AG04449 (cell line): ENCODE results near the gene CAPN11.

Experiments
- CTCF ChIA-PET: fragments of 350-600 bp; formaldehyde crosslinking; extraction: SDS; loops from one replicate; lab custom pipeline; 2021; ENCODE audit warnings: antibody characterized with exemption; lab: Yijun Ruan, JAX
- POLR2A ChIA-PET: fragments of 400-600, 350-600 bp; formaldehyde crosslinking; extraction: SDS; loops from one replicate; lab custom pipeline; 2020; ENCODE audit warnings: antibody characterized with exemption, inconsistent platforms; lab: Yijun Ruan, JAX
- DNase-seq: peaks from one replicate; pipeline ENCODE4 v3.0.0-alpha.2; 2010; ENCODE audit warnings: low read depth, low spot score
- H3K4me3 ChIP-seq: 2 replicates; pipeline ENCODE4 v1.5.1; 2011; ENCODE audit warnings: low read depth, mild to moderate bottlenecking, control low read depth, low read length
- TF ChIP-seq, protein P1 (sequence below): IDR thresholded peaks from one replicate; pipeline ENCODE4 v1.5.1; 2011; ENCODE audit warnings: mild to moderate bottlenecking, moderate library complexity, low read length, control low read depth, inconsistent platforms; ENCODE audit not compliant: insufficient read depth; ENCODE audit errors: missing control alignments

The CAPN11 gene

GRCh38 chr6:44148306-44148705 is 10.3 kb upstream of the CAPN11 start:
- TF ChIP-seq, protein P1, sequence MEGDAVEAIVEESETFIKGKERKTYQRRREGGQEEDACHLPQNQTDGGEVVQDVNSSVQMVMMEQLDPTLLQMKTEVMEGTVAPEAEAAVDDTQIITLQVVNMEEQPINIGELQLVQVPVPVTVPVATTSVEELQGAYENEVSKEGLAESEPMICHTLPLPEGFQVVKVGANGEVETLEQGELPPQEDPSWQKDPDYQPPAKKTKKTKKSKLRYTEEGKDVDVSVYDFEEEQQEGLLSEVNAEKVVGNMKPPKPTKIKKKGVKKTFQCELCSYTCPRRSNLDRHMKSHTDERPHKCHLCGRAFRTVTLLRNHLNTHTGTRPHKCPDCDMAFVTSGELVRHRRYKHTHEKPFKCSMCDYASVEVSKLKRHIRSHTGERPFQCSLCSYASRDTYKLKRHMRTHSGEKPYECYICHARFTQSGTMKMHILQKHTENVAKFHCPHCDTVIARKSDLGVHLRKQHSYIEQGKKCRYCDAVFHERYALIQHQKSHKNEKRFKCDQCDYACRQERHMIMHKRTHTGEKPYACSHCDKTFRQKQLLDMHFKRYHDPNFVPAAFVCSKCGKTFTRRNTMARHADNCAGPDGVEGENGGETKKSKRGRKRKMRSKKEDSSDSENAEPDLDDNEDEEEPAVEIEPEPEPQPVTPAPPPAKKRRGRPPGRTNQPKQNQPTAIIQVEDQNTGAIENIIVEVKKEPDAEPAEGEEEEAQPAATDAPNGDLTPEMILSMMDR, result no peak
- no peak overlapping the region for H3K4me3 ChIP-seq
- POLR2A ChIA-PET, result interaction anchor here (1.0 kb wide), 1 partner anchor 602 kb away, joined by 3 read pairs; no protein-coding TSS in a partner anchor
- DNase-seq, result no peak
- CTCF ChIA-PET, result interaction anchor here (0.6 to 3.6 kb wide), 6 partner anchors 10 to 51 kb away, joined by 3 to 83 read pairs (median 4); no protein-coding TSS in a partner anchor

GRCh38 chr6:44149369-44150012 is 9.1 kb upstream of the CAPN11 start:
- POLR2A ChIA-PET, result no interaction called here
- TF ChIP-seq, protein P1, result no peak
- no peak overlapping the region for H3K4me3 ChIP-seq
- DNase-seq, result no peak
- CTCF ChIA-PET, result interaction anchor here (0.7 to 3.6 kb wide), 12 partner anchors 12 to 107 kb away, joined by 3 to 83 read pairs (median 4); no protein-coding TSS in a partner anchor

GRCh38 chr6:44150317-44150917 is 8.2 kb upstream of the CAPN11 start:
- POLR2A ChIA-PET, result no interaction called here
- H3K4me3 ChIP-seq, result no peak overlapping the region
- no peak for DNase-seq
- CTCF ChIA-PET, result interaction anchor here (0.8 to 3.6 kb wide), 15 partner anchors 10 to 188 kb away, joined by 3 to 83 read pairs (median 6); no protein-coding TSS in a partner anchor
- TF ChIP-seq, protein P1, result no peak

GRCh38 chr6:44151348-44152108 is 7.1 kb upstream of the CAPN11 start:
- CTCF ChIA-PET, result interaction anchor here (0.5 to 3.6 kb wide), 19 partner anchors 9 to 428 kb away, joined by 3 to 83 read pairs (median 4); no protein-coding TSS in a partner anchor
- TF ChIP-seq, protein P1, result peak; percentile 99
- POLR2A ChIA-PET, result no interaction called here
- H3K4me3 ChIP-seq, result no peak overlapping the region
- DNase-seq, result no peak

DNA sequence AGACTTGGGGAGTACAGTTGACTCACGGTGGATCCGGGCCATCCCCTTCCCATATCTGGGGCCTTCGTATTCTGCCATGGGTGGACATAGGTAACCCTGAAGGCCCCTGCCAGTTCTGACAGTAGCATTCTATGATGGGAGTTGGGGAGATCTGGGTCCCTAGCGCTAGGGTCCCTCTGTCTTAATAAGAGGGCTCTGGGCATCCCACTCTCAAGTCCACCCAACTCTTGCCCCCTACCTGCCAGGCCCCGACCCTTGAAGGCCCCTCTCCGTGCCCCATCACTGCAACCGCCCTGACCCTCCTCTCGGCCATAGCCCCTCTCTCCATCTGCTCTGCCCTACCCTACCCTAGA is 6.5 kb upstream of the CAPN11 start:
- DNase-seq, result no peak
- TF ChIP-seq, protein P1, result no peak
- ChIA-PET POLR2A (no interaction called here), CTCF (interaction anchor here (1.1 to 11.1 kb wide), 18 partner anchors 8 to 82 kb away, joined by 3 to 142 read pairs (median 8); no protein-coding TSS in a partner anchor)
- H3K4me3 ChIP-seq, result no peak overlapping the region
